CD4-positive, alpha-beta T cell treated with Interleukin-6 at 100 ng/mL for 8 hours (primary cell): ENCODE results near the gene ALPK1.
"Not testable (repeated sequence)": the region's sequence is repeated elsewhere in the genome, so short reads cannot be mapped to it uniquely, and the experiment has no call there.

ENCODE experiments used
- DNase-seq: peaks from one replicate; pipeline ENCODE4 v3.0.0-alpha.2; 2020; ENCODE audit warnings: mixed read lengths, low spot score

The ALPK1 gene

GRCh38 chr4:112296949-112297880 is at the start of gene ALPK1:
Gene ALPK1 (plus strand): TSS chr4:112297369.
- peak; percentile 47 for DNase-seq

GRCh38 chr4:112251019-112251643 is 46.0 kb upstream of the ALPK1 start:
- DNase-seq: no peak

- DNase-seq: no peak
Observed at GRCh38 chr4:112252234-112252633, 44.9 kb upstream of the ALPK1 start.

GRCh38 chr4:112253382-112254000 is 43.7 kb upstream of the ALPK1 start:
- DNase-seq: no peak

GRCh38 chr4:112257098-112257497 is 40.1 kb upstream of the ALPK1 start:
- no peak for DNase-seq

- no peak for DNase-seq
Observed at GRCh38 chr4:112266823-112267222, 30.3 kb upstream of the ALPK1 start.

GRCh38 chr4:112270051-112270450 is 27.1 kb upstream of the ALPK1 start:
- no peak for DNase-seq

GRCh38 chr4:112270640-112271421 is 26.3 kb upstream of the ALPK1 start:
- no peak for DNase-seq

GRCh38 chr4:112272292-112272691 is 24.9 kb upstream of the ALPK1 start:
- DNase-seq: no peak

- no peak for DNase-seq
Observed at GRCh38 chr4:112274959-112275358, 22.2 kb upstream of the ALPK1 start.

GRCh38 chr4:112276113-112276512 is 21.1 kb upstream of the ALPK1 start:
- DNase-seq: no peak

- DNase-seq: no peak
Observed at GRCh38 chr4:112277220-112277619, 19.9 kb upstream of the ALPK1 start.

GRCh38 chr4:112277705-112278448 is 19.3 kb upstream of the ALPK1 start:
- no peak for DNase-seq

GRCh38 chr4:112279025-112279881 is 17.9 kb upstream of the ALPK1 start:
- DNase-seq: no peak

GRCh38 chr4:112279882-112280315 is 17.3 kb upstream of the ALPK1 start:
- DNase-seq: no peak

GRCh38 chr4:112280386-112281056 is 16.6 kb upstream of the ALPK1 start:
- no peak for DNase-seq

GRCh38 chr4:112281895-112282398 is 15.2 kb upstream of the ALPK1 start:
- not testable (repeated sequence) for DNase-seq

- DNase-seq: no peak
Observed at GRCh38 chr4:112282860-112283667, 14.1 kb upstream of the ALPK1 start.

GRCh38 chr4:112284166-112284565 is 13.0 kb upstream of the ALPK1 start:
- no peak for DNase-seq
